A673 (cell line): Measurements from ENCODE around the gene PPP1R18.

ENCODE experiments used
- EZH2 ChIP-seq: fragments of 200-600 bp; sonication (generic); IDR thresholded peaks from 2 replicates; pipeline ENCODE4 v1.6.1; 2017; ENCODE audit warnings: borderline replicate concordance, low read depth, mild to moderate bottlenecking, mixed read lengths, antibody characterized with exemption, low read length; ENCODE audit not compliant: poor library complexity, severe bottlenecking
- TF ChIP-seq, protein P1 (sequence below): fragments of 300-800, 200-600 bp; sonication (generic); conservative IDR thresholded peaks from 2 replicates; pipeline ENCODE4 v1.5.1; 2017; ENCODE audit warnings: low read depth, mild to moderate bottlenecking, antibody characterized with exemption, low read length, moderate library complexity, mixed read lengths

DNA sequence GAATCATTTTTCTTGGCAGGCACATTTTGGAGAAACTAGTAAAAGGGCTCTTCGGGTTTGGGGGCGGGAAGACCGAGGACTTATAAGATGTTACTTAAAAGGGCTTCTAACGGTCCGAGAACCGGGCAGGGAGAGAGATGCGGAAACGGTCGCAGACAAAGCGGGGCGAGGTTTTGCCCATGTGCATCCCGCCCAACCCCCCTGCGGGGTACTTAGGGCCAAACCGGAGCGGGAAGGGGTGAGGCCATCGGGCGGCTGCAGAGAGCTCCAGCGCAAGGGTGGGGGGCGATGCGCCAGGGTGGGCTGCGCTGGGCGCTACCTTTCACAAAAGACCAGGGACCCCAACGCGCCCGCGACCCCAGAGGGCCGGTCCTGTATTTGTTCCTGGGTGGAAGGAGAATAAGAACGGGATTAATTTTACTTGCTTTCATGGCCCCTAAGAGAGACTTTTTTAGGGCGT, 34.3 kb upstream of the PPP1R18 start:
- TF ChIP-seq, protein P1, sequence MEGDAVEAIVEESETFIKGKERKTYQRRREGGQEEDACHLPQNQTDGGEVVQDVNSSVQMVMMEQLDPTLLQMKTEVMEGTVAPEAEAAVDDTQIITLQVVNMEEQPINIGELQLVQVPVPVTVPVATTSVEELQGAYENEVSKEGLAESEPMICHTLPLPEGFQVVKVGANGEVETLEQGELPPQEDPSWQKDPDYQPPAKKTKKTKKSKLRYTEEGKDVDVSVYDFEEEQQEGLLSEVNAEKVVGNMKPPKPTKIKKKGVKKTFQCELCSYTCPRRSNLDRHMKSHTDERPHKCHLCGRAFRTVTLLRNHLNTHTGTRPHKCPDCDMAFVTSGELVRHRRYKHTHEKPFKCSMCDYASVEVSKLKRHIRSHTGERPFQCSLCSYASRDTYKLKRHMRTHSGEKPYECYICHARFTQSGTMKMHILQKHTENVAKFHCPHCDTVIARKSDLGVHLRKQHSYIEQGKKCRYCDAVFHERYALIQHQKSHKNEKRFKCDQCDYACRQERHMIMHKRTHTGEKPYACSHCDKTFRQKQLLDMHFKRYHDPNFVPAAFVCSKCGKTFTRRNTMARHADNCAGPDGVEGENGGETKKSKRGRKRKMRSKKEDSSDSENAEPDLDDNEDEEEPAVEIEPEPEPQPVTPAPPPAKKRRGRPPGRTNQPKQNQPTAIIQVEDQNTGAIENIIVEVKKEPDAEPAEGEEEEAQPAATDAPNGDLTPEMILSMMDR: no peak
- TF ChIP-seq EZH2: no peak
